K562 (cell line): ENCODE data around the gene KLHL15. TPM values are rescaled to one million over a fixed set of nuclear protein-coding genes. Genes with fewer than 3 reads are reported as not detected.

ENCODE experiments used
- ATAC-seq: fragments of 200-7000 bp; cut with Tn5 transposase; 3 replicates; pipeline ENCODE4 v1.9.1; 2020; ENCODE audit warnings: moderate library complexity
- BruUV-seq: library from RNA; stranded (reverse); fragments of 400-500 nt; replicated peaks from 2 replicates; lab custom pipeline; 2021; lab: Mats Ljungman, UMichigan
- CTCF ChIA-PET: fragments of 300-600 bp; formaldehyde crosslinking; extraction: SDS; loops from one replicate; lab custom pipeline; 2021; ENCODE audit warnings: low intra/inter-chr PET ratio; lab: Yijun Ruan, JAX
- POLR2A ChIA-PET: fragments of 300-600, 350-650 bp; sonication (Branson Sonifier 250); formaldehyde crosslinking; extraction: SDS; loops from one replicate; lab custom pipeline; 2021; ENCODE audit warnings: antibody characterized with exemption, inconsistent platforms; lab: Yijun Ruan, JAX
- DNase-seq, 4 experiments: peaks; one replicate each; pipeline versions ENCODE4 v3.0.0 to v3.0.0-alpha.2; 2011 to 2018; ENCODE audit warnings: low spot score in 3 of 4, mixed read lengths in 3 of 4; ENCODE audit errors: extremely low read depth in 1 of 4
- FAIRE-seq: peaks from 2 replicates; lab custom pipeline; 2011; peaks lifted over from hg19 to GRCh38; lab: Jason Lieb, UNC
- H2AFZ ChIP-seq: 2 replicates; pipeline ENCODE4 v1.6.0; 2011; ENCODE audit warnings: low read depth, low read length, control low read depth, inconsistent platforms
- H3K27ac ChIP-seq: fragments of 200-600 bp; 3 replicates; pipeline ENCODE4 v1.8.0; 2011; ENCODE audit warnings: low read depth, mild to moderate bottlenecking, control low read depth, inconsistent platforms, low read length, moderate library complexity, mixed read lengths; ENCODE audit errors: extremely low read depth
- H3K27me3 ChIP-seq, 2 experiments: fragments of 300-600 bp in 1 of 2; 2 replicates in 1 of 2; 3 replicates in 1 of 2; pipeline versions ENCODE4 v1.6.0 to v1.8.0; 2011; ENCODE audit warnings: inconsistent platforms in 2 of 2, low read length in 2 of 2, mild to moderate bottlenecking in 1 of 2, mixed read lengths in 1 of 2, moderate library complexity in 1 of 2; ENCODE audit not compliant: control insufficient read depth in 2 of 2, insufficient read depth in 2 of 2
- H3K36me3 ChIP-seq: fragments of 300-600 bp; 3 replicates; pipeline ENCODE4 v1.8.0; 2011; ENCODE audit warnings: mild to moderate bottlenecking, low read length, inconsistent platforms; ENCODE audit not compliant: control insufficient read depth, insufficient read depth
- H3K4me1 ChIP-seq, 2 experiments: fragments of 200-600 bp in 1 of 2; replicated peaks in 1 of 2; 2 replicates in 1 of 2; 3 replicates in 1 of 2; pipeline versions ENCODE4 v1.5.1 to v1.8.0; 2011; ENCODE audit warnings: inconsistent platforms in 2 of 2, low read length in 2 of 2, mild to moderate bottlenecking in 1 of 2, mixed read lengths in 1 of 2, moderate library complexity in 1 of 2; ENCODE audit not compliant: control insufficient read depth in 2 of 2, insufficient read depth in 2 of 2
- H3K4me2 ChIP-seq: 2 replicates; pipeline ENCODE4 v1.6.1; 2011; ENCODE audit warnings: low read length, control low read depth, inconsistent platforms, mixed read lengths; ENCODE audit not compliant: insufficient read depth
- H3K4me3 ChIP-seq: fragments of 200-600 bp; sonication (generic), shearing (Covaris generic); 2 replicates; pipeline ENCODE4 v1.5.1; 2016; ENCODE audit warnings: control low read depth, inconsistent platforms
- H3K79me2 ChIP-seq: fragments of 200-600 bp; 3 replicates; pipeline ENCODE4 v1.8.0; 2011; ENCODE audit warnings: low read length, inconsistent platforms; ENCODE audit not compliant: control insufficient read depth, insufficient read depth
- H3K9ac ChIP-seq, 2 experiments: 2 replicates each; pipeline versions ENCODE4 v1.6.0 to v1.6.1; 2011; ENCODE audit warnings: low read depth in 2 of 2, low read length in 2 of 2, control low read depth in 1 of 2, inconsistent platforms in 1 of 2, mild to moderate bottlenecking in 1 of 2, mixed read lengths in 1 of 2; ENCODE audit not compliant: insufficient read depth in 1 of 2
- H3K9me1 ChIP-seq: one replicate; pipeline ENCODE4 v1.6.0; 2011; ENCODE audit warnings: inconsistent platforms, mild to moderate bottlenecking, low read length, moderate library complexity; ENCODE audit not compliant: control insufficient read depth, insufficient read depth
- H3K9me3 ChIP-seq: replicated peaks from 2 replicates; pipeline ENCODE4 v1.5.1; 2011; ENCODE audit warnings: low read depth, low read length, inconsistent platforms; ENCODE audit not compliant: control insufficient read depth, insufficient read depth
- H4K20me1 ChIP-seq: replicated peaks from 2 replicates; pipeline ENCODE4 v1.6.1; 2011; ENCODE audit warnings: low read length, inconsistent platforms, mixed read lengths; ENCODE audit not compliant: control insufficient read depth, insufficient read depth
- ARID1B ChIP-seq: fragments of 450-650 bp; IDR thresholded peaks from 2 replicates; pipeline ENCODE4 v1.6.1; 2016; ENCODE audit warnings: antibody characterized with exemption, mild to moderate bottlenecking, inconsistent platforms
- BRF2 ChIP-seq: IDR thresholded peaks from 3 replicates; pipeline ENCODE4 v1.6.1; 2011; ENCODE audit warnings: borderline replicate concordance, mild to moderate bottlenecking; ENCODE audit not compliant: insufficient read length, insufficient read depth
- E2F4 ChIP-seq: sonication (generic); formaldehyde crosslinking; IDR thresholded peaks from 2 replicates; pipeline ENCODE4 v1.8.0; 2022; ENCODE audit warnings: mild to moderate bottlenecking, low read depth, missing genetic modification reagents
- ID3 ChIP-seq, 2 experiments: fragments of 250-450 bp in 1 of 2; fragments of 450-650 bp in 1 of 2; sonication (Bioruptor Pico) in 1 of 2; IDR thresholded peaks; 2 replicates each; pipeline versions ENCODE4 v1.6.1 to v1.8.0; 2016 to 2021; ENCODE audit warnings: mild to moderate bottlenecking in 2 of 2, moderate library complexity in 2 of 2, missing compliant biosample characterization in 1 of 2, missing genetic modification characterization in 1 of 2
- KDM4B ChIP-seq, 2 experiments: fragments of 450-650 bp in 1 of 2; sonication (generic) in 1 of 2; IDR thresholded peaks; 2 replicates each; pipeline ENCODE4 v1.6.1; 2016 to 2017; ENCODE audit warnings: borderline replicate concordance in 2 of 2, antibody characterized with exemption in 1 of 2, low read depth in 1 of 2, mild to moderate bottlenecking in 1 of 2
- MTA2 ChIP-seq: fragments of 450-650 bp; IDR thresholded peaks from 2 replicates; pipeline ENCODE4 v1.6.1; 2016; ENCODE audit warnings: low read depth
- MYBL2 ChIP-seq, 2 experiments: fragments of 450-650 bp in 1 of 2; sonication (generic) in 1 of 2; formaldehyde crosslinking in 1 of 2; IDR thresholded peaks; 2 replicates each; pipeline versions ENCODE4 v1.6.1 to v1.8.1; 2017 to 2022; ENCODE audit warnings: borderline replicate concordance in 1 of 2, inconsistent platforms in 1 of 2, low read depth in 1 of 2, mild to moderate bottlenecking in 1 of 2, missing genetic modification reagents in 1 of 2, moderate library complexity in 1 of 2
- MYNN ChIP-seq, 2 experiments: sonication (generic); formaldehyde crosslinking in 1 of 2; IDR thresholded peaks; 2 replicates each; pipeline versions ENCODE4 v1.5.0 to v1.6.1; 2016 to 2020; ENCODE audit warnings: antibody characterized with exemption in 1 of 2, missing genetic modification reagents in 1 of 2
- NFE2 ChIP-seq: IDR thresholded peaks from 2 replicates; pipeline ENCODE4 v1.6.1; 2014; ENCODE audit warnings: antibody characterized with exemption, low read depth
- OTX1 ChIP-seq: fragments of 450-650 bp; formaldehyde crosslinking; IDR thresholded peaks from 2 replicates; pipeline ENCODE4 v1.4.0; 2022; ENCODE audit warnings: mild to moderate bottlenecking
- SNAPC5 ChIP-seq: fragments of 250-450 bp; sonication (Bioruptor Pico); IDR thresholded peaks from 2 replicates; pipeline ENCODE4 v1.8.0; 2021; ENCODE audit warnings: moderate library complexity, mild to moderate bottlenecking, inconsistent platforms
- TEAD4 ChIP-seq, 2 experiments: sonication (generic) in 1 of 2; formaldehyde crosslinking in 1 of 2; IDR thresholded peaks; 2 replicates each; pipeline versions ENCODE4 v1.6.1 to v1.8.0; 2012 to 2022; ENCODE audit warnings: borderline replicate concordance in 1 of 2, inconsistent platforms in 1 of 2, low read length in 1 of 2, mild to moderate bottlenecking in 1 of 2, missing genetic modification reagents in 1 of 2
- ZNF140 ChIP-seq: fragments of 250-450 bp; sonication (Bioruptor Pico); IDR thresholded peaks from 2 replicates; pipeline ENCODE4 v1.8.0; 2021; ENCODE audit warnings: moderate library complexity, mild to moderate bottlenecking, inconsistent platforms
- ZNF274 ChIP-seq: IDR thresholded peaks from 2 replicates; pipeline ENCODE4 v1.6.1; 2011; ENCODE audit warnings: low read depth, mild to moderate bottlenecking, low read length, moderate library complexity, borderline replicate concordance
- ZNF699 ChIP-seq: fragments of 250-450 bp; sonication (Bioruptor Pico); IDR thresholded peaks from 2 replicates; pipeline ENCODE4 v1.8.0; 2021; ENCODE audit warnings: mild to moderate bottlenecking, moderate library complexity; ENCODE audit not compliant: insufficient replicate concordance
- ZNF717 ChIP-seq: fragments of 250-450 bp; sonication (Bioruptor Pico); IDR thresholded peaks from 2 replicates; pipeline ENCODE4 v1.5.0; 2021
- WGBS: fragments of 100-300 bp; shearing (Covaris generic); methylation state at CpG from one replicate; pipeline ENCODE4 v1.1.6; 2016; ENCODE audit warnings: low coverage, mixed read lengths; ENCODE audit not compliant: insufficient coverage; ENCODE audit errors: missing lambda C conversion rate; 5-methylcytosine and 5-hydroxymethylcytosine counted together
- in situ Hi-C: fragments of 300-500 bp; cut with MboI; formaldehyde crosslinking; loops from 4 replicates; pipeline ENCODE4 v1.15.0; 2018; ENCODE audit warnings: inconsistent platforms, mixed read lengths
- intact Hi-C: fragments of 100-400 bp; cut with micrococcal nuclease; formaldehyde crosslinking; loops from 2 replicates; pipeline ENCODE4 v1.14.2; 2022
- polyA plus RNA-seq, 8 experiments: library from polyadenylated mRNA; depleted of rRNA in 4 of 8; stranded (reverse) in 5 of 8; unstranded in 3 of 8; fragments of >200 nt; fragmentation: Nextera tagmentation in 2 of 8; fragmentation: Illumina TruSeq in 1 of 8; extraction: Ambion mirVana in 2 of 8; extraction: Trizol in 1 of 8; gene quantifications; 2 replicates each; pipeline versions ENCODE4 v1.2.1 to v1.2.3, GENCODE V29; 2011 to 2014; ENCODE audit warnings: inconsistent platforms in 1 of 8, missing spikeins in 1 of 8
- total RNA-seq, 7 experiments: library from RNA; depleted of rRNA in 6 of 7; stranded (reverse); fragments of >200 nt in 6 of 7; fragmentation: Illumina TruSeq in 2 of 7; extraction: Trizol in 2 of 7; gene quantifications; 2 replicates each; pipeline versions ENCODE4 v1.2.1 to v1.2.3, GENCODE V29; 2011 to 2021; ENCODE audit warnings: low replicate concordance in 1 of 7

KLHL15 gene
- total and polyA plus RNA-seq, 9 of the 15 experiments (the other 6 are each of a cell fraction or from before 2014, with no cell fraction given), result 3.0 to 12.4 (median 7.6) TPM

GRCh38 chrX:23959781-23960180, 67.2 kb downstream of the KLHL15 start (continued):
- no peak for TF ChIP-seq BRF2
- TF ChIP-seq ID3 (CRISPR knock-in tag; IDR thresholded peaks at IDR 0.05), result no peak
- TF ChIP-seq ID3 (tag; IDR thresholded peaks at IDR 0.05), result no peak
- TF ChIP-seq ZNF140 (CRISPR knock-in tag), result no peak
- TF ChIP-seq TEAD4 (IDR thresholded peaks at IDR 0.05; ENCODE audit: low read length), result no peak
- no peak for TF ChIP-seq TEAD4 (CRISPR knock-in tag; IDR thresholded peaks at IDR 0.05; ENCODE audit: borderline replicate concordance)
- TF ChIP-seq ZNF717, result no peak
- TF ChIP-seq ZNF274, result no peak

GRCh38 chrX:23954396-23954795, 72.6 kb downstream of the KLHL15 start:
- intact Hi-C loops, result loop anchor here (5.0 kb wide), 1 partner anchor 47 kb away; the partner anchor contains the start of genes APOO and CXorf58
- ChIA-PET POLR2A (no interaction called here), CTCF (interaction anchor here (0.6 kb wide), 1 partner anchor 365 kb away, joined by 3 read pairs; no protein-coding TSS in a partner anchor)
- TF ChIP-seq KDM4B (IDR thresholded peaks at IDR 0.05; ENCODE audit: borderline replicate concordance in 2 of 2, low read depth in 1 of 2) (no peak), OTX1 (CRISPR knock-in tag) (no peak), ZNF699 (no peak), ARID1B (no peak), MTA2 (no peak), E2F4 (no peak), MYNN (IDR thresholded peaks at IDR 0.05) (no peak), MYNN (CRISPR knock-in tag; IDR thresholded peaks at IDR 0.05) (no peak), SNAPC5 (CRISPR knock-in tag) (no peak), MYBL2 (IDR thresholded peaks at IDR 0.05; ENCODE audit: low read depth) (no peak), MYBL2 (CRISPR knock-in tag; IDR thresholded peaks at IDR 0.05; ENCODE audit: borderline replicate concordance) (no peak), NFE2 (no peak)

More at GRCh38 chrX:23954396-23954795, 72.6 kb downstream of the KLHL15 start:
- no peak; the same call in 2 of the 3 replicates for ATAC-seq
- peak in 1 of 4 experiments; percentile 12 for DNase-seq
- Histone ChIP-seq H3K4me3 (no peak overlapping the region), H2AFZ (peak overlapping the region; percentile 88), H3K4me1 (peaks cover 3% of the 10 kb centered on the region in 2 experiments; a peak in 2 of 5 replicates), H3K9ac (peak overlapping the region in 1 of 2 experiments; percentile 84; a peak in 2 of 4 replicates), H3K4me2 (peak overlapping the region; percentile 82), H4K20me1 (no peaks in the 10 kb centered on the region), H3K79me2 (peaks cover 2% of the 10 kb centered on the region; the same call in 1 of the 3 replicates), H3K27me3 (no peaks in the 10 kb centered on the region), H3K9me3 (no peaks in the 10 kb centered on the region), H3K9me1 (no peaks in the 10 kb centered on the region), H3K36me3 (no peaks in the 10 kb centered on the region), H3K27ac (peak overlapping the region; percentile 86)
- WGBS, result 43% methylated on average over 4 of the region's 4 CpGs
- no TSS peak for BruUV-seq
- FAIRE-seq, result no peak
- in situ Hi-C loops, result no loop called here
